ENCODE data around the gene TPSAB1.
"Not testable (repeated sequence)": the region's sequence is repeated elsewhere in the genome, so short reads cannot be mapped to it uniquely, and the experiment has no call there.

Gene TPSAB1

GRCh38 chr16:1265090-1265630 lies 24.7 kb downstream of the TPSAB1 start:
- no peak for DNase-seq (ENCODE audit: low read depth)

- DNase-seq (ENCODE audit: low read depth), result no peak
Observed at GRCh38 chr16:1265826-1266225, 25.3 kb downstream of the TPSAB1 start.

- not testable (repeated sequence) for DNase-seq (ENCODE audit: low read depth)
Observed at GRCh38 chr16:1269418-1269817, 28.9 kb downstream of the TPSAB1 start.

- DNase-seq (ENCODE audit: low read depth), result no peak
Observed at GRCh38 chr16:1271380-1271723, 30.8 kb downstream of the TPSAB1 start.

GRCh38 chr16:1271724-1272413 lies 31.4 kb downstream of the TPSAB1 start:
- DNase-seq (ENCODE audit: low read depth), result not testable (repeated sequence)

- DNase-seq (ENCODE audit: low read depth), result no peak
Observed at GRCh38 chr16:1272453-1273198, 32.1 kb downstream of the TPSAB1 start.

- DNase-seq (ENCODE audit: low read depth), result no peak
Observed at GRCh38 chr16:1273816-1274215, 33.3 kb downstream of the TPSAB1 start.

- no peak for DNase-seq (ENCODE audit: low read depth)
Observed at GRCh38 chr16:1274767-1275166, 34.3 kb downstream of the TPSAB1 start.

GRCh38 chr16:1275791-1276579 lies 35.5 kb downstream of the TPSAB1 start:
- DNase-seq (ENCODE audit: low read depth), result no peak

GRCh38 chr16:1276580-1276878 lies 36.0 kb downstream of the TPSAB1 start:
- no peak for DNase-seq (ENCODE audit: low read depth)

GRCh38 chr16:1277151-1277598 lies 36.7 kb downstream of the TPSAB1 start:
- no peak for DNase-seq (ENCODE audit: low read depth)

GRCh38 chr16:1277617-1278282 lies 37.2 kb downstream of the TPSAB1 start:
- DNase-seq (ENCODE audit: low read depth), result no peak

GRCh38 chr16:1278477-1278876 lies 38.0 kb downstream of the TPSAB1 start:
- no peak for DNase-seq (ENCODE audit: low read depth)

GRCh38 chr16:1279081-1279944 lies 38.8 kb downstream of the TPSAB1 start:
- DNase-seq (ENCODE audit: low read depth), result no peak

GRCh38 chr16:1279945-1280589 lies 39.6 kb downstream of the TPSAB1 start:
- no peak for DNase-seq (ENCODE audit: low read depth)

GRCh38 chr16:1280783-1281182 lies 40.3 kb downstream of the TPSAB1 start:
- no peak for DNase-seq (ENCODE audit: low read depth)

GRCh38 chr16:1281517-1281916 lies 41.0 kb downstream of the TPSAB1 start:
- no peak for DNase-seq (ENCODE audit: low read depth)

- no peak for DNase-seq (ENCODE audit: low read depth)
Observed at GRCh38 chr16:1282324-1282973, 41.9 kb downstream of the TPSAB1 start.

- DNase-seq (ENCODE audit: low read depth), result no peak
Observed at GRCh38 chr16:1283296-1283695, 42.8 kb downstream of the TPSAB1 start.

- no peak for DNase-seq (ENCODE audit: low read depth)
Observed at GRCh38 chr16:1283996-1284616, 43.6 kb downstream of the TPSAB1 start.

Data from activated gamma-delta T cell treated with anti-CD3 and anti-CD28 coated beads, Interleukin-2, amount 50 U/mL, for 16 hours (primary cell).